ENCODE measurements around the gene NDC1. TPM values are rescaled to one million over a fixed set of nuclear protein-coding genes. Genes with fewer than 3 reads are reported as not detected.
A peak's percentile ranks its signal among the peaks of the same experiment; 100 is the strongest.

NDC1 gene
- total RNA-seq, 8 experiments from 2014 or later: 10.5 to 36.4 (median 16.6) TPM

GRCh38 chr1:53851571-53852285 lies 13.6 kb upstream of the NDC1 start:
- in situ Hi-C loops (cut with MboI; ENCODE audit: low pct_unique_long_range_greater_than_20kb in 2 of 9, low sequenced_read_pairs in 9 of 9, unreplicated experiment in 9 of 9): loop anchor here in 5 of 9 experiments (25.0 kb wide), 3 partner anchors 111 to 986 kb away; partner anchors contain the start of gene TTC22 (in 2 of the 5)

DNA sequence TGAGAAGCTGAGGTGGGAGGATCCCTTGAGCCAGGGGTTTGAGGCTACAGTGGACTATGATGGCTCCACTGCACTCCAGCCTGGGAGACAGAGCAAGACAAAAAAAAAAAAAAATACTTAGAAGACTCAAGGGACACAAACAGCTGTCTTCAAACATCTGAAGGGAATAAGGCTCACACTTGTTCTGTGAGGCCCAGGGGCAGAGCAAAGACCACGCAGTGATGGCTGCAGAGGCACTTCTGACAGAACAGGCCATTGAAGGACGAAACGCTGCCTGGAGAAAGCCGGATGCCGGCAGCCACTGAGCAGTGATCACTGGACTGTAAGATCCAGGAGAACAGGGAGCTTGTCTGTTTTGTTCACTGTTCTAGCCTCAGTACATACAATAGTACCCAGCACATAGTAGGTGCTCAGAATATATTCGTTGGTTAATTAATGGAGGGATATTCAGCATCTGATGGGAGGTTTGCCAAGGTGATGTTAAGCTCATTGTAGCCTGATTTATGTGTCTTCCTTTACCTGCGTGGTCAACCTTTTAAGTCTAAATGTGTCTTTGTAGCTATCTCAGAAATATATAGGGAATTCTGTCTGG lies 12.1 kb upstream of the NDC1 start:
- no peaks in the 10 kb centered on the region for H3K4me1 ChIP-seq (replicated peaks in 1 of 2)
- in situ Hi-C loops (cut with MboI; ENCODE audit: low pct_unique_long_range_greater_than_20kb in 2 of 9, low sequenced_read_pairs in 9 of 9, unreplicated experiment in 9 of 9): loop anchor here in 5 of 9 experiments (25.0 kb wide), 3 partner anchors 112 to 987 kb away; partner anchors contain the start of gene TTC22 (in 2 of the 5)
- no peak overlapping the region for H3K4me3 ChIP-seq
- ATAC-seq (replicated peaks in 6 of 8): no peak
- H3K27ac ChIP-seq: no peak overlapping the region
- WGBS, 10 experiments: 25 to 94% (median 80%) methylated on average over 1 to 7 of the region's 7 CpGs; no CpG with 5 or more reads in 3 of the 10 experiments

More at GRCh38 chr1:53851571-53852285, 13.6 kb upstream of the NDC1 start:
- H3K27ac ChIP-seq: no peak overlapping the region
- peaks cover 0 to 7% of the 10 kb centered on the region in 2 donors for H3K4me1 ChIP-seq (replicated peaks in 1 of 2)
- no peak for ATAC-seq (replicated peaks in 6 of 8)
- no peak overlapping the region for H3K4me3 ChIP-seq
- WGBS, 10 experiments: 74 to 100% (median 92%) methylated on average over 1 to 9 of the region's 9 CpGs

- H3K4me3 ChIP-seq: no peak overlapping the region
- in situ Hi-C loops (cut with MboI; ENCODE audit: low pct_unique_long_range_greater_than_20kb in 2 of 9, low sequenced_read_pairs in 9 of 9, unreplicated experiment in 9 of 9): loop anchor here in 1 of 9 experiments (25.0 kb wide), 1 partner anchor 361 kb away; no protein-coding TSS in a partner anchor
- H3K4me1 ChIP-seq (replicated peaks in 1 of 2): no peaks in the 10 kb centered on the region
- WGBS, 10 experiments: 66 to 92% (median 86%) methylated on average over 3 to 6 of the region's 6 CpGs
- no peak for ATAC-seq (replicated peaks in 6 of 8)
- no peak overlapping the region for H3K27ac ChIP-seq
Observed at GRCh38 chr1:53847980-53848379, 9.9 kb upstream of the NDC1 start.

DNA sequence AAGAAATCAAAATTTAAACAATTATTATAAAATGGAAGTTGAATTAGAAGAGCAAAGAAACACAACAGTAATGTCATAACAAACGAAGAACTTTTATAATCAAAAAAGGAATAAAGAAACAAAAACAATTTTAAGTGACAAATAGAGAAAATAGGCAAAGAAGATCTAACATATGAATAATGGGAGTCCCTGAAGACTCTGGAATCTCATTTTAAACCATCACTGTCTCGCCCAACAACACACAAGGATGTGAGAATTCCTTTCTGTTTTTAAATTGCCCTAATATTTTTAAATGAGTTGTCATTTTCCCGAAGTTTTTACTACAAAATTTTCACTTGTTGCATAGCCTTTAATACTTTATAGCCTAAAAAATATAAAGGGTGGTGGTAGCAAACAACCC lies 4.3 kb upstream of the NDC1 start:
- Histone ChIP-seq H3K27ac (no peak overlapping the region), H3K4me1 (replicated peaks in 1 of 2) (peaks cover 4 to 6% of the 10 kb centered on the region in 2 donors), H3K4me3 (no peak overlapping the region)
- ATAC-seq (replicated peaks in 6 of 8): no peak
- 12 to 76% (median 63%) methylated on average over 2 to 3 of the region's 3 CpGs for WGBS, 10 experiments
- in situ Hi-C loops (cut with MboI; ENCODE audit: low pct_unique_long_range_greater_than_20kb in 2 of 9, low sequenced_read_pairs in 9 of 9, unreplicated experiment in 9 of 9): loop anchor here in 1 of 9 experiments (25.0 kb wide), 1 partner anchor 355 kb away; no protein-coding TSS in a partner anchor

GRCh38 chr1:53838654-53838974 lies 518 bp upstream of the NDC1 start:
- Histone ChIP-seq H3K4me1 (replicated peaks in 1 of 2) (peaks cover 4 to 10% of the 10 kb centered on the region in 2 donors), H3K27ac (no peak overlapping the region), H3K4me3 (peak overlapping the region in 4 of 5 donors; percentile 49 to 64 (median 55))
- in situ Hi-C loops (cut with MboI; ENCODE audit: low pct_unique_long_range_greater_than_20kb in 2 of 9, low sequenced_read_pairs in 9 of 9, unreplicated experiment in 9 of 9): loop anchor here in 1 of 9 experiments (25.0 kb wide), 1 partner anchor 351 kb away; no protein-coding TSS in a partner anchor
- no peak for ATAC-seq (replicated peaks in 6 of 8)
- 0 to 29% (median 0%) methylated on average over 1 to 2 of the region's 2 CpGs; no CpG with 5 or more reads in 1 of the 10 experiments for WGBS, 10 experiments

- in situ Hi-C loops (cut with MboI; ENCODE audit: low pct_unique_long_range_greater_than_20kb in 2 of 9, low sequenced_read_pairs in 9 of 9, unreplicated experiment in 9 of 9): loop anchor here in 1 of 9 experiments (25.0 kb wide), 1 partner anchor 350 kb away; no protein-coding TSS in a partner anchor
- H3K4me3 ChIP-seq: peak overlapping the region; percentile 49 to 64 (median 55)
- WGBS, 10 experiments: 0 to 7% (median 0%) methylated on average over 2 to 5 of the region's 5 CpGs; no CpG with 5 or more reads in 1 of the 10 experiments
- ATAC-seq (replicated peaks in 6 of 8): peak in 2 of 8 experiments; percentile 0 to 1
- peaks cover 4 to 10% of the 10 kb centered on the region in 2 donors for H3K4me1 ChIP-seq (replicated peaks in 1 of 2)
- H3K27ac ChIP-seq: peak overlapping the region; percentile 99
Observed at GRCh38 chr1:53837646-53837923, 511 bp downstream of the NDC1 start.

DNA sequence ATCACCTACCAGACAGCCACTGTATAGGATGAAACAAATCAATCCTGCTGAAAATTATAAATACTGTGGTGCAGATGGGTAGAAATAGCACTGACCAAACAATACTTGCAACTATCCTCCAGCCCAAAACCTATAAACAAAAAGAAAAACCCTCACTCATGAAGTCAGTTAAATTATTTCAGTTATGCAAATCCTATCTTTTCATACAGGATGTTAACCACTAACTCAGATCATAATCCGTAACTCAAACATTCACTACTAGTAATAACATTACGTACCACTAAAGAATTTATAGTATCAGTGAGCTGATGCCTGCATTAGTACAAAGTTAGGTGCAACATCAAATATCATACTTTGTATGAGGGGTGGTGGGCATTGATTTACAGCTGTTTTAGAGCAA lies 2.6 kb downstream of the NDC1 start:
- Histone ChIP-seq H3K27ac (no peak overlapping the region), H3K4me3 (no peak overlapping the region), H3K4me1 (replicated peaks in 1 of 2) (peaks cover 4 to 10% of the 10 kb centered on the region in 2 donors)
- in situ Hi-C loops (cut with MboI; ENCODE audit: low pct_unique_long_range_greater_than_20kb in 2 of 9, low sequenced_read_pairs in 9 of 9, unreplicated experiment in 9 of 9): loop anchor here in 1 of 9 experiments (25.0 kb wide), 1 partner anchor 348 kb away; no protein-coding TSS in a partner anchor
- WGBS, 10 experiments: 86 to 100% (median 98%) methylated on average over 1 to 2 of the region's 2 CpGs; no CpG with 5 or more reads in 2 of the 10 experiments
- no peak for ATAC-seq (replicated peaks in 6 of 8)

DNA sequence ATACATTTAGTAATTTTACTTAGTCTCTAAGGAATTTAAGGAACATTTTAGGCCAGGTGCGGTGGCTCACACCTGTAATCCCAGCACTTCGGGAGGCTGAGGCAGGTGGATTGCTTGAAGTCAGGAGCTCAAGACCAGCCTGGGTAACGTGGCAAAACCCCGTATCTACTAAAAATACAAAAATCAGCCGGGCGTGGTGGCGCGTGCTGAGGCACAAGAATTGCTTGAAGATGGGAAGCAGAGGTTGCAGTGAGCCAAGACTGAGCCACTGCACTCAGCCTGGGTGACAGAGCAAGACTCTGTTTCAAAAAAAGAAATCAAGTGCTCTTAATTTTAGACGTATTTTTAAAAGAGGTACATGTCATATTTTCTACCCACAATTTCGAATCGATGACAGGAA lies 3.3 kb downstream of the NDC1 start:
- H3K4me1 ChIP-seq (replicated peaks in 1 of 2): peaks cover 4 to 10% of the 10 kb centered on the region in 2 donors
- in situ Hi-C loops (cut with MboI; ENCODE audit: low pct_unique_long_range_greater_than_20kb in 2 of 9, low sequenced_read_pairs in 9 of 9, unreplicated experiment in 9 of 9): loop anchor here in 1 of 9 experiments (25.0 kb wide), 1 partner anchor 347 kb away; no protein-coding TSS in a partner anchor
- H3K27ac ChIP-seq: no peak overlapping the region
- WGBS, 10 experiments: 83 to 100% (median 98%) methylated on average over 1 to 11 of the region's 11 CpGs
- H3K4me3 ChIP-seq: no peak overlapping the region
- ATAC-seq (replicated peaks in 6 of 8): no peak

GRCh38 chr1:53833393-53833792 lies 4.7 kb downstream of the NDC1 start:
- WGBS, 10 experiments: 88 to 100% (median 100%) methylated on average over 2 to 4 of the region's 4 CpGs; no CpG with 5 or more reads in 1 of the 10 experiments
- Histone ChIP-seq H3K4me1 (replicated peaks in 1 of 2) (peaks cover 0 to 4% of the 10 kb centered on the region in 2 donors), H3K4me3 (no peak overlapping the region), H3K27ac (no peak overlapping the region)
- ATAC-seq (replicated peaks in 6 of 8): no peak
- in situ Hi-C loops (cut with MboI; ENCODE audit: low pct_unique_long_range_greater_than_20kb in 2 of 9, low sequenced_read_pairs in 9 of 9, unreplicated experiment in 9 of 9): loop anchor here in 1 of 9 experiments (25.0 kb wide), 1 partner anchor 346 kb away; no protein-coding TSS in a partner anchor

- Histone ChIP-seq H3K4me1 (replicated peaks in 1 of 2) (no peaks in the 10 kb centered on the region), H3K27ac (no peak overlapping the region), H3K4me3 (no peak overlapping the region)
- ATAC-seq (replicated peaks in 6 of 8): peak in 1 of 8 experiments; percentile 39
- 100% methylated on average over 1 to 2 of the region's 2 CpGs; no CpG with 5 or more reads in 3 of the 10 experiments for WGBS, 10 experiments
- in situ Hi-C loops (cut with MboI; ENCODE audit: low pct_unique_long_range_greater_than_20kb in 2 of 9, low sequenced_read_pairs in 9 of 9, unreplicated experiment in 9 of 9): loop anchor here in 1 of 9 experiments (25.0 kb wide), 1 partner anchor 339 kb away; no protein-coding TSS in a partner anchor
Observed at GRCh38 chr1:53826367-53826766, 11.7 kb downstream of the NDC1 start.

DNA sequence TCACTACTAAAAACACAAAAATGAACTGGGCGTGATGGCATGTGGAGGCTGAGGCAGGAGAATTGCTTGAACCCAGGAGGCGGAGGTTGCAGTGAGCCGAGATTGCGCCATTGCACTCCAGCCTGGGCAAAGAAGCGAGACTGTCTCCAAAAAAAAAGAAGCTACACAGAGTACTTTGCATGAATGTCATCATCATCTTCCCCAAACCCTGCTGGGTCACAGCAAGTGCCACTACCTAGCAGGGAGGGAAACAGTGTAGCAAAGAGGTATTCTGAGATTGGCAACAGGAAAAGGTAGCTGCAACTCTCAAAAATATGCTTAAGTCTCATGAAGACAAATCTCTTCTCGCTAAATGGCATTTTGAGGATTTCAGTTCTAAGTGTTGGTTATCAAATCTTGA lies 12.8 kb downstream of the NDC1 start:
- H3K4me1 ChIP-seq (replicated peaks in 1 of 2): no peaks in the 10 kb centered on the region
- 94 to 100% (median 100%) methylated on average over 1 to 6 of the region's 6 CpGs; no CpG with 5 or more reads in 1 of the 10 experiments for WGBS, 10 experiments
- no peak overlapping the region for H3K27ac ChIP-seq
- in situ Hi-C loops (cut with MboI; ENCODE audit: low pct_unique_long_range_greater_than_20kb in 2 of 9, low sequenced_read_pairs in 9 of 9, unreplicated experiment in 9 of 9): loop anchor here in 1 of 9 experiments (25.0 kb wide), 1 partner anchor 338 kb away; no protein-coding TSS in a partner anchor
- no peak overlapping the region for H3K4me3 ChIP-seq
- no peak for ATAC-seq (replicated peaks in 6 of 8)

DNA sequence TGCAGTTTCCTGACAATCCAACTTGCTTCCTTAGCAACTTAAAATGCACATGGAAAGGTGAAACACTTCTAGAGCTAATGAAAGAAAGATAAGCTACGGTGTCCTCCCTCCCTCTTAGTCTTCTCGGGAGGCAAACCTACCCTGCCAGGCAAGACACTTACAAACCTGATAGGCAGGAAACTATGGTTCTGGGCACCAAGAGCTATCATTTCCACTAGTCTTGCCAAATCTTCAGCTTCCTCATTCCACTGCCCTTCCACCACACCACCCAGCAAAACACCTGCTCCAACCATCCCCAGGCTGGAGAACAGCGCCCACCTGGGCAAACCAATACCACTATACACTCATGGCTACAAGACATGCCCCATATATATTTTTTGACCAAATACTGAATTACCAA lies 15.2 kb downstream of the NDC1 start:
- H3K27ac ChIP-seq: no peak overlapping the region
- in situ Hi-C loops (cut with MboI; ENCODE audit: low pct_unique_long_range_greater_than_20kb in 2 of 9, low sequenced_read_pairs in 9 of 9, unreplicated experiment in 9 of 9): no loop called here
- 82 to 100% (median 93%) methylated on average over 1 to 3 of the region's 3 CpGs; no CpG with 5 or more reads in 1 of the 10 experiments for WGBS, 10 experiments

GRCh38 chr1:53821380-53821779 lies 16.7 kb downstream of the NDC1 start:
- ATAC-seq (replicated peaks in 6 of 8): no peak
- H3K27ac ChIP-seq: no peak overlapping the region
- 82 to 100% (median 92%) methylated on average over 1 to 5 of the region's 5 CpGs; no CpG with 5 or more reads in 4 of the 10 experiments for WGBS, 10 experiments
- no peaks in the 10 kb centered on the region for H3K4me1 ChIP-seq (replicated peaks in 1 of 2)
- in situ Hi-C loops (cut with MboI; ENCODE audit: low pct_unique_long_range_greater_than_20kb in 2 of 9, low sequenced_read_pairs in 9 of 9, unreplicated experiment in 9 of 9): no loop called here
- no peak overlapping the region for H3K4me3 ChIP-seq

More for the DNA sequence above, 15.2 kb downstream of the NDC1 start:
- H3K4me1 ChIP-seq (replicated peaks in 1 of 2): no peaks in the 10 kb centered on the region
- no peak for ATAC-seq (replicated peaks in 6 of 8)
- no peak overlapping the region for H3K4me3 ChIP-seq
